SH-SY5Y (cell line): Measurements from ENCODE around the gene CNR2.

Experiments used
- GATA2 ChIP-seq: IDR thresholded peaks from 2 replicates; pipeline ENCODE4 v1.6.1; 2011; ENCODE audit warnings: mild to moderate bottlenecking, low read depth, low read length
- GATA3 ChIP-seq: IDR thresholded peaks from 2 replicates; pipeline ENCODE4 v1.6.1; 2011; ENCODE audit warnings: low read depth, mild to moderate bottlenecking, low read length, moderate library complexity

Gene CNR2

DNA sequence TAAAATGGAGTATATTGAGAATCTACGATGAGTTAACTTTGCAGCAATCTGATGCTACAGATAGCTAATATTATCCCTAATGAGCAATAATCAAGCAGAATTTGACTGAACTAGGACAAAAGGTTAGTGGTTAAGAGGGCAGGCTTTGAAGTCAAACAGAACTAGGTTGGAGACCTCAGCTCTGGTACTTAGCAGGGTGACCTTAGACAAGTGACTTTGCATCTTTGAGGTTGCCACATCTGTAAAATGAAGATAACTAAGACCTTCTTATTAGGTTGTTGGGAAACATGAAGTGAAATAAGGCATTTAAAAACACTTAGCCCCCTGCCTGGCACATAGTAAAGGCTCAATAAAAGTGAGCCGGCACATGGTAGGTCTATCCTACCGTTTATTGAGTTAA lies 40.7 kb downstream of the CNR2 start:
- no peak for TF ChIP-seq GATA3
- no peak for TF ChIP-seq GATA2

- TF ChIP-seq GATA2 (no peak), GATA3 (no peak)
These were observed 44.1 kb downstream of the CNR2 start for GRCh38 chr1:23869051-23869450.

DNA sequence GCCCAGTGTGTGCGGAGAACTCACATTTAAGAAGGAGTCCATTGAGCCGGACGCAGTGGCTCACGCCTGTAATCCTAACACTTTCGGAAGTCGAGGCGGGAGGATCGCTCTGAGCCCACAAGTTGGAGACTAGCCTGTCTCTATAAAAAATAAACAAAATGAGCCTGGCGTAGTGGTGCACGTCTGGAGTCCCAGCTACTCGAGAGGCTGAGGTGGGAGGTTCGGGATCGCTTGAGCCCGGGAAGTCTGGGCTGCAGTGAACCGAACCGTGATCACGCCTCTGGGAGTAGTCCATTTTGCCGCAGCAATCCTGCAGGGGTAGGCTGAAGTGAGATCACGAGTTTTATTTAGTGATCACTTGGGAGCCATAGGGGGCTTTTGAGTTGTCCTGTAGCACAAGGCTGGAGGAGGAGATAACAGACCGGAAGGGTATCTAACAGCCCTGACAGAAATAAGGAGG lies 44.6 kb downstream of the CNR2 start:
- TF ChIP-seq GATA2 (no peak), GATA3 (no peak)

GRCh38 chr1:23867895-23868556 lies 45.1 kb downstream of the CNR2 start, which contains the start of gene FUCA1:
Gene FUCA1 (minus strand): TSS chr1:23868290. CDS start chr1:23868286, 4 bp downstream.
- TF ChIP-seq GATA3: no peak
- no peak for TF ChIP-seq GATA2

- no peak for TF ChIP-seq GATA2
- no peak for TF ChIP-seq GATA3
These were observed 45.6 kb downstream of the CNR2 start for GRCh38 chr1:23867542-23867894.

DNA sequence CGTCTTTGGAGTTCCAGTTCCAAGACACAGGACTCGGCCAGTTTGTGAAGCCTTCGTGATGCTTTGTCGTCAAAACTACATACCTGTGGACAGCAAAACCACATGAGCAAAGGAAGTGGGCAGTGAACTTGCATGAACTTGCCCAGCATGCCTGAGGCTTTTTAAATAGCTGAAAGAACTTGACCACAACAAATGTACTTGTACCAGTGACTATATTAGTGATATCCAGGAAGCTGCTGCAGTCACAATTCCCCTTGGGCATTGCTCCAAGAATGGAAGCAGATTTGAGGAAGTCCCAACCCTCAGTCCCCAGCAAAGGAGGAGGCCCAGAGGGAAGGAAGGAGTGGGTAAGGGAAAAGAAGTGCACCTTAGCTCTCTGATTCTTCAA lies 47.6 kb downstream of the CNR2 start:
- TF ChIP-seq GATA3 (no peak), GATA2 (no peak)

GRCh38 chr1:23864801-23865542 lies 48.2 kb downstream of the CNR2 start:
- TF ChIP-seq GATA2: no peak
- no peak for TF ChIP-seq GATA3

GRCh38 chr1:23862640-23863039 lies 50.5 kb downstream of the CNR2 start:
- TF ChIP-seq GATA3: no peak

DNA sequence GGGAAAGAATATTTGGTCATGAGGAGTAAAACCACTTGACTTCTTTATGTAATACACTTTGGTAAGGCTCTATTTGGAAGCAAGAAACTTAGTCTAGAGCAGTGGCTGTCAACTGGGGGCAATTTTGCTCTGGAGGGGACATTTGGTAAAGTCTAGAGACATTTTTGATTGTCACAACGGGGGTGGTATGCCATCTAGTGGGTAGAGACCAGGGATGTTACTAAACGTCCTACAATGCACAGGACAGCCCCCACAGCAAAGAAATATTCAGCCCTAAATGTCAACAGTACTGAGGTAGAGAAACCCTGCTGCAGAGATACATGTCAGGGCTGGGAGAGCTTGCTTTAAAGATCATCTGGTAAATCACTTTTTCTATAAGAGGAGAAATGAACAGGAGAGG lies 58.6 kb downstream of the CNR2 start:
- no peak for TF ChIP-seq GATA3
- no peak for TF ChIP-seq GATA2

DNA sequence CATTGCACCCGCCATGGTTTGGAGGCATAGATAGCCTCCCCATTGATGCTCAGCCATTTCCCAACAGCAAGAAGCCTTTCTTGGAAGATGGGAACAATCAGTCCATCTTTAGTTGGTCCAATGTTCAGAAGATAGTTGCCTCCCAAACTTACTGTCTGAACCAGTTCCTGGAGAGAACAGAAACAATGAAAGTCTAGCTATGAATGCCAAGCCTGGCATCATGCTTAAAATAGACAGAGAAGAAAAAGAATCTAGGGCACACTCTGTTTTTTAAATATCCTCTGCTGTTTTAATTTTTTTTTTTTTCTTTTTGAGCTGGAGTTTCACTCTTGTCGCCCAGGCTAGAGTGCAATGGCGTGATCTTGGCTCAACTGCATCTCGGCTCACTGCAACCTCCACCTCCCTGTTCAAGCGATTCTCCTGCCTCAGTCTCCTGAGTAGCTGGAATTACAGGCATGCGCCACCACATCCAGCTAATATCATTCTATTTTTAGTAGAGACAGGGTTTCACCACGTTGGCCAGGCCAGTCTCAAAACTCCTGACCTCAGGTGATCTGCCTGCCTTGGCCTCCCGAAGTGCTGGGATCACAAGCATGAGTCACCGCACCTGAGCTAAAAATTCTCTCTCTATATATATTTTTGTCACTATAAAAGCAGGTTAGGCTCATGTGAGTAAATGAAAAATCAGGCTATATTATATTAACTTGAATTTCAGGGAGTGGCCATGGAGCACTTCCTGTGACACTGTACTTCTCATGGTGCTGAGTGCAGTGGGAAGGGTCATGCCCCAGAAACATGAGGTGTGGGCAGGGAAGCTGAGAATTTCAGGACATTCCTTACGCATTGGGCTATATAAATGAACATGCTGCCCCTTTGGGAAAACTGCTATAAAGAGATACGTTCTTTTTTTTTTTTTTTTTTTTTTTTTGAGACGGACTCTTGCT lies 64.2 kb downstream of the CNR2 start:
- no peak for TF ChIP-seq GATA3
- no peak for TF ChIP-seq GATA2

GRCh38 chr1:23845163-23845562 lies 68.0 kb downstream of the CNR2 start:
- no peak for TF ChIP-seq GATA3

- TF ChIP-seq GATA2: no peak
- no peak for TF ChIP-seq GATA3
These were observed 69.5 kb downstream of the CNR2 start for GRCh38 chr1:23843644-23844043.

GRCh38 chr1:23838401-23838866 lies 74.7 kb downstream of the CNR2 start:
- TF ChIP-seq GATA2: no peak
- TF ChIP-seq GATA3: no peak

DNA sequence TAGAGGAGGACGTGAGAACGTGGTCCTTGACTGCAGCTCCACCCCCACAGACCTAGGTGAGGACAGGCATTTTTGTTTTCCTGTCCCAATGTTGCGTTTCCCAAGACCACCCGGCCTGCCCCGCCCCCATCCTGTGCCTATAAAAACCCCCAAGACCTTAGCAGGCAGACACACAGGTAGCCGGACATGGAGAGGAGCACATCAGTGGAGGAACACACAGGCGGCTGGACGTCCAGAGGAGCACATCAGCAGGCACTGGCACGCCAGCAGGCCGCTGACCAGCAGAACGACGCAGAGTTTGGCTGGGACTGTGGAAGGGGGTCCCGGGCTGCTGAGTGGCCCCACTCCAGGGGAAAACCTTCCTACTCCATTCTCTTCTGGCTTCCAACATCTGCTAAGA lies 75.3 kb downstream of the CNR2 start:
- no peak for TF ChIP-seq GATA3
- TF ChIP-seq GATA2: no peak
